Right lobe of liver (tissue), 6 donors: ENCODE measurements around the gene ARTN. TPM values are rescaled to one million over a fixed set of nuclear protein-coding genes. Genes with fewer than 3 reads are reported as not detected.

Source experiments
- ATAC-seq, 4 donors: fragments of 200-7000 bp; cut with Tn5 transposase; one replicate each; pipeline ENCODE4 v1.9.1; 2020; ENCODE audit warnings: mild to moderate bottlenecking in 4 of 4, moderate library complexity in 4 of 4
- DNase-seq, 3 donors: peaks; one replicate each; pipeline ENCODE4 v3.0.0-alpha.2; 2020
- H3K27ac ChIP-seq, 3 donors: fragments of 200-600 bp; one replicate each; pipeline ENCODE4 v1.8.0; 2022
- H3K27me3 ChIP-seq, 2 donors: fragments of 200-600 bp; one replicate each; pipeline ENCODE4 v1.8.0; 2022
- H3K36me3 ChIP-seq, 4 donors: fragments of 200-600 bp; sonication (generic) in 1 of 4; one replicate each; pipeline versions ENCODE4 v1.5.1 to v1.8.0; 2017 to 2022; ENCODE audit warnings: control low read depth in 1 of 4
- H3K4me1 ChIP-seq, 4 donors: fragments of 200-600 bp; sonication (generic) in 1 of 4; one replicate each; pipeline versions ENCODE4 v1.5.1 to v1.8.0; 2017 to 2022; ENCODE audit warnings: control low read depth in 1 of 4
- H3K4me3 ChIP-seq, 3 donors: fragments of 200-600 bp; one replicate each; pipeline ENCODE4 v1.8.0; 2022
- H3K9me3 ChIP-seq, 4 donors: fragments of 200-600 bp; sonication (generic) in 1 of 4; one replicate each; pipeline versions ENCODE4 v1.5.1 to v1.8.0; 2017 to 2022; ENCODE audit warnings: control low read depth in 1 of 4
- POLR2A ChIP-seq: fragments of 450-650 bp; IDR thresholded peaks from one replicate; pipeline ENCODE4 v1.6.1; 2017; ENCODE audit warnings: antibody characterized with exemption, mild to moderate bottlenecking
- WGBS: methylation state at CpG from one replicate; pipeline ENCODE4 v1.1.6; 2018; ENCODE audit warnings: low coverage, low lambda C conversion rate; ENCODE audit not compliant: insufficient coverage; ENCODE audit errors: missing lambda C conversion rate; 5-methylcytosine and 5-hydroxymethylcytosine counted together
- intact Hi-C, 2 donors: fragments of 100-400 bp; cut with DNase I; formaldehyde crosslinking; loops; one replicate each; pipeline versions ENCODE4 v1.11.2 to v1.14.1; 2022
- total RNA-seq, 6 experiments: library from RNA; depleted of rRNA in 2 of 6; stranded (reverse); fragments of >200 nt in 2 of 6; fragmentation: NEBNext Ultra II Directional in 3 of 6; extraction: Animal tissue kit (Norgen Biotek cat#: 25700) in 3 of 6; gene quantifications; one replicate each; pipeline versions ENCODE4 v1.1.0 to v1.2.4, GENCODE V29; 2016 to 2023
- TF ChIP-seq, protein P1 (sequence below), 4 donors: fragments of 200-600 bp in 3 of 4; fragments of 450-650 bp in 1 of 4; IDR thresholded peaks; one replicate each; pipeline versions ENCODE4 v1.5.1 to v1.8.0; 2016 to 2022; ENCODE audit warnings: antibody characterized with exemption in 4 of 4, mild to moderate bottlenecking in 2 of 4
- donor health status: DM: no; HTN: yes; CAD: no.
- donor health status: DM: no; HTN: no; CAD: no.
- donor health status: DM: no; HTN: no; CAD: no.
- donor health status: DM: no; HTN: yes; CAD: no.
- donor health status: DM: no; HTN: yes; CAD: no.

The ARTN gene
- total RNA-seq, 6 experiments from 2014 or later = 0.31 to 0.32 (median 0.31) TPM; not detected in 3

DNA sequence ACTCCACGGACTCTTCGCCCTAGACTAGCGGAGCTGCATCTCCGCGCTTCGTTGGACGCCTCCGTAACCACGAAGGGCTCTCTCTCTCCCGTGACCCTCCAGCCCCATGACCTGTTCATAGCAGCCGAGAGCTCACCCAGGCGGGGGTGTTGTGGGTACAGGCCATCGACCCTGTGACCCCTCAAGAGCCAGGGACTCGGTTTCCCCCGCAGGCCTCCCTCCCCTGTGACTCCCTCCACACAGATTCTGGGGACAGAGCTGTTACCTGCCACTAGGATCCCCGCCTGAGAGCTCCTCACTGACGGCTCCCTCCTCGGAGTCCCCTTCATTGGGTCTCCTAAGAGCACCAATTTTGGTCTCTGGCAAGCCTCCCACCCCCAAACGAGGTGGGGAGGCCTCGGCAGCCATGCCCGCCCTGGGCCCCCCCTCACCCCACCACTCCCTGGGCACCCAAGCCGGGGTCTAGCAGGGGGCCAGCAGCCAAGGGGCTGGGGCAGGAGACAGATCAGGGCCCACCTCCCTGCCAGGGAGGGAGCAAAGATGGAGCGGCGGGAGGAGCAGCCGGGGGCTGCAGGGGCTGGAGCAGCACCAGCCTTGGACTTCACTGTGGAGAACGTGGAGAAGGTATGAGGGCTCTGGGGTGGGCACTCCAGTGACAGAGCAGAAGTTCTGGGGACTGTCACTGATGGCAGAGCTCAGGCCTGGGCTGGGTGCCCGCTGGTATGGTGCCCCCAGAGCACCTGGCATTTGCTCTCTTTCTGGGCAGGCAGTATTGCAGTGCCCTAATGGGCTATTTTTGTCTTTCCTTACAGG lies 13.7 kb downstream of the ARTN start:
- intact Hi-C loops = no loop called here
- no peaks in the 10 kb centered on the region for H3K27me3 ChIP-seq
- ATAC-seq = peak in 1 of 4 donors; percentile 3
- WGBS = 8% methylated on average over 8 of the region's 27 CpGs
- peaks cover 0 to 5% (median 0%) of the 10 kb centered on the region in 4 donors for H3K36me3 ChIP-seq
- no peak for TF ChIP-seq POLR2A
- TF ChIP-seq, protein P1, sequence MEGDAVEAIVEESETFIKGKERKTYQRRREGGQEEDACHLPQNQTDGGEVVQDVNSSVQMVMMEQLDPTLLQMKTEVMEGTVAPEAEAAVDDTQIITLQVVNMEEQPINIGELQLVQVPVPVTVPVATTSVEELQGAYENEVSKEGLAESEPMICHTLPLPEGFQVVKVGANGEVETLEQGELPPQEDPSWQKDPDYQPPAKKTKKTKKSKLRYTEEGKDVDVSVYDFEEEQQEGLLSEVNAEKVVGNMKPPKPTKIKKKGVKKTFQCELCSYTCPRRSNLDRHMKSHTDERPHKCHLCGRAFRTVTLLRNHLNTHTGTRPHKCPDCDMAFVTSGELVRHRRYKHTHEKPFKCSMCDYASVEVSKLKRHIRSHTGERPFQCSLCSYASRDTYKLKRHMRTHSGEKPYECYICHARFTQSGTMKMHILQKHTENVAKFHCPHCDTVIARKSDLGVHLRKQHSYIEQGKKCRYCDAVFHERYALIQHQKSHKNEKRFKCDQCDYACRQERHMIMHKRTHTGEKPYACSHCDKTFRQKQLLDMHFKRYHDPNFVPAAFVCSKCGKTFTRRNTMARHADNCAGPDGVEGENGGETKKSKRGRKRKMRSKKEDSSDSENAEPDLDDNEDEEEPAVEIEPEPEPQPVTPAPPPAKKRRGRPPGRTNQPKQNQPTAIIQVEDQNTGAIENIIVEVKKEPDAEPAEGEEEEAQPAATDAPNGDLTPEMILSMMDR (IDR thresholded peaks at IDR 0.05) = no peak
- H3K9me3 ChIP-seq = no peaks in the 10 kb centered on the region
- peaks cover 0 to 17% (median 9%) of the 10 kb centered on the region in 4 donors for H3K4me1 ChIP-seq
- H3K4me3 ChIP-seq = peak overlapping the region; percentile 44 to 88 (median 79)
- H3K27ac ChIP-seq = peak overlapping the region; percentile 95 to 98 (median 96)
- DNase-seq = peak in 1 of 3 donors; percentile 41

DNA sequence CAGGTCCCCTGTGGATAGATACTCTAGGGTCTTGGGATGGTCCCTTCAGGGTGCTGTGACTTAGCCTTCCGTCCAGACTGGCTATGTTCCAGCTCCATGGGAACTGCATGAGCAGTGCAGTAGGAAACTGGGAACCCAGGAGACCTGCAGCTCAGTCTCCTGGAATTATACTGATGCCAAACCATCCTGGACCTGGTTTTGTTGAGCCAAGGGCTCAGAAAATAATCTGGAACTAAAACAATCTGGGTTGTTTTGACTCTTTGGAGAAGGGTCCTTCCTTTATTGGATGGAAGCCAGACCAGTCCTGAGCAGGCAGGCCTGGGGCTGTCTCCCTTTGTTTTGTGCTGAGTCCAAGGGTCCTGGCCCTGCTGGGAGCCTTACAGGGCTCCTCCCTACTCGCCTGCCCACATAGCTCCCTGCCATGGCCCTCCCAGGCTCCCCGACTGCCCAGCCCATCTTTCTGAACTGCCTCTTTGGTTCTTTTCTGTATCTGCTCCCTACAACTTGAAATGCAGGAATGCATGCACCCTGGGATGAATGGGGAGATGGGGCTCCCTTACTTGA lies 14.4 kb downstream of the ARTN start:
- WGBS = 28% methylated on average over 3 of the region's 3 CpGs
- intact Hi-C loops = no loop called here
- Histone ChIP-seq H3K36me3 (peaks cover 0 to 5% (median 0%) of the 10 kb centered on the region in 4 donors), H3K27ac (no peak overlapping the region), H3K4me3 (peak overlapping the region; percentile 44 to 88 (median 79)), H3K9me3 (no peaks in the 10 kb centered on the region), H3K4me1 (peaks cover 0 to 17% (median 9%) of the 10 kb centered on the region in 4 donors), H3K27me3 (no peaks in the 10 kb centered on the region)
- peak in 1 of 3 donors; percentile 42 for DNase-seq
- ATAC-seq = no peak
- TF ChIP-seq POLR2A = no peak
- TF ChIP-seq, protein P1 (IDR thresholded peaks at IDR 0.05) = no peak

DNA sequence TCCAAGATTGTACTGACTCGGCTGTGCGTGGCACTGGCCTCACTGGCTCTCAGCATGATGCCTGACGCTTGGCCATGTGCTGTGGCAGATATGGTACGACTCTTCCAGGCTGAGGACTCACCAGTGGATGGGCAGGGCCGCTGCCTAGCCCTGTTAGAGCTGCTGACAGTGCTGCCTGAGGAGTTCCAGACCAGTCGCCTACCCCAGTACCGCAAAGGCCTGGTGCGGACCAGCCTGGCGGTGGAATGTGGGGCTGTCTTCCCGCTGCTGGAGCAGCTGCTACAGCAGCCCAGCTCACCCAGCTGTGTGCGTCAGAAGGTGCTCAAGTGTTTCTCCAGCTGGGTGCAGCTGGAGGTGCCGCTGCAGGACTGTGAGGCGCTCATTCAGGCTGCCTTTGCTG lies 16.1 kb downstream of the ARTN start:
- no peak for TF ChIP-seq POLR2A
- TF ChIP-seq, protein P1 (IDR thresholded peaks at IDR 0.05) = no peak
- no CpG with 5 or more reads among the region's 13 CpGs for WGBS
- ATAC-seq (no peak), DNase-seq (peak in 1 of 3 donors; percentile 38)
- Histone ChIP-seq H3K36me3 (peaks cover 0 to 5% (median 0%) of the 10 kb centered on the region in 4 donors), H3K27me3 (no peaks in the 10 kb centered on the region), H3K27ac (no peak overlapping the region), H3K4me3 (no peak overlapping the region), H3K9me3 (no peaks in the 10 kb centered on the region), H3K4me1 (peaks cover 0 to 17% (median 9%) of the 10 kb centered on the region in 4 donors)
- intact Hi-C loops = no loop called here

DNA sequence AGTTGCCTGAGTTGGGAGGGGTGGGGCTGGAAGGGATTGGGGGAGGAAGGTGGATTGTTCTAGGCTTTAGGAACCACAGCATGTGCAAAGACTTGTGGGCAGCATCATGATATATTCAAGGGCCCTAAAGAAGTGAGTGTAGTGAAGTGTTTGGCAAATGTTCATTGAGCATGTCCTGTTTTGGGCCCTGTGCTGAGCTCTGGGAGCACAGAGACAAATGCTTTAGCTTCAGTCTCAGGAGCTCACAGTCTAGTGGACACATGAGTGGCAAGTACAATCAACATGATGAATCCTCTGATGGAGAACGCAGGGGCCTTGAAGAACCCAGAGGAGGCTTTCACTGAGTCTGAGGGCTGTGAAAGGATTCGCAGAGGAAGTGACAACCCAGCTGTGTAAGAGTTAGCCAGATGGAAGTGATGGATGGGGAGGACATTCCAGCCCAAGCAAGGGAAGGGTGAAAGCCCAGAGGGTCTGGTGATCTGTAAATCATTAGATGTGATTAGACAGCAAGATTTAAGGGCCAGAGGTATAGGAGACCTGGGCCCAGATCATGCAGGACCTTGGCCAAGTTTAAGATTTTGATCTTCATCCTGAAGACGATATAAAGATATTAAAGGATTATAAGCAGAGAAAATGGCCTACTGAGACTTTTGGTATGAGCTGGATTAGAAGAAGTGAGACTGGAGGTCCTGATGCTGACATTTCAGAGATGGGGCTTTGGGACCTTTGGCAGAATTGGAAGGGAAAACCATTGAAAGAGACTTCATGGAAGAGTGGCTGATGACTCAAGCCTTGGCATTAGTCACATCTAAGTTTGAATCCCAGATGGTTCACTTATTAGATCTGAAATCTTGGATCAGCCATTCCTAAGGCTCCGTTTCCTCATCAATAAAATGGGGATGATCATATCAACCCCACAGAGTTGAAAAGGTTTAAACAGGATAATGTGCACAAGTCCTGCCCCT lies 17.7 kb downstream of the ARTN start:
- no peak overlapping the region for H3K27ac ChIP-seq
- no peak overlapping the region for H3K4me3 ChIP-seq
- peaks cover 0 to 13% (median 8%) of the 10 kb centered on the region in 4 donors for H3K4me1 ChIP-seq
- intact Hi-C loops = no loop called here
- H3K27me3 ChIP-seq = no peaks in the 10 kb centered on the region
- no peaks in the 10 kb centered on the region for H3K9me3 ChIP-seq
- 84% methylated on average over 4 of the region's 4 CpGs for WGBS
- ATAC-seq = no peak
- peaks cover 0 to 8% (median 0%) of the 10 kb centered on the region in 4 donors for H3K36me3 ChIP-seq
- DNase-seq = no peak
- TF ChIP-seq, protein P1 (IDR thresholded peaks at IDR 0.05) = no peak
- TF ChIP-seq POLR2A = no peak
